WTC11 (cell line): ENCODE data around the gene PKP4. TPM values are rescaled to one million over a fixed set of nuclear protein-coding genes. Genes with fewer than 3 reads are reported as not detected.

Source experiments
- ATAC-seq: fragments of 200-7000 bp; cut with Tn5 transposase; 2 replicates; pipeline ENCODE4 v1.10.0; 2021; ENCODE audit warnings: mild to moderate bottlenecking, moderate library complexity
- CTCF ChIA-PET: fragments of 300-600 bp; sonication (Branson Sonifier 250); formaldehyde crosslinking; loops from one replicate; lab custom pipeline; 2021; ENCODE audit warnings: antibody characterized with exemption; lab: Charles Lee
- POLR2A ChIA-PET: fragments of 350-600 bp; sonication (Branson Sonifier 250); formaldehyde crosslinking; loops from one replicate; lab custom pipeline; 2021; ENCODE audit warnings: antibody characterized with exemption; lab: Charles Lee
- DNase-seq: peaks from one replicate; pipeline ENCODE4 v3.0.0; 2021; ENCODE audit warnings: low spot score
- H3K27ac Mint-ChIP-seq: 2 replicates; pipeline ENCODE4 v1.8.0; 2021; ENCODE audit warnings: mixed read lengths
- H3K27me3 Mint-ChIP-seq: 2 replicates; pipeline ENCODE4 v1.8.0; 2021; ENCODE audit warnings: low read depth, mild to moderate bottlenecking, moderate library complexity, mixed read lengths
- H3K36me3 Mint-ChIP-seq: 2 replicates; pipeline ENCODE4 v1.8.0; 2021; ENCODE audit warnings: mixed read lengths
- H3K4me1 Mint-ChIP-seq: 2 replicates; pipeline ENCODE4 v1.8.0; 2022; ENCODE audit warnings: mixed read lengths
- H3K4me3 Mint-ChIP-seq: 2 replicates; pipeline ENCODE4 v1.8.0; 2021; ENCODE audit warnings: mild to moderate bottlenecking, moderate library complexity, mixed read lengths
- H3K9me3 Mint-ChIP-seq: 2 replicates; pipeline ENCODE4 v1.8.0; 2021; ENCODE audit warnings: mixed read lengths
- CTCF ChIP-seq: fragments of 200-600 bp; IDR thresholded peaks from 2 replicates; pipeline ENCODE4 v1.8.0; 2022; ENCODE audit warnings: antibody characterized with exemption
- ERG ChIP-seq: fragments of 250-450 bp; sonication (Bioruptor Pico); IDR thresholded peaks from 2 replicates; pipeline ENCODE4 v1.8.0; 2021; ENCODE audit warnings: mild to moderate bottlenecking
- ESRRA ChIP-seq: sonication (generic); formaldehyde crosslinking; IDR thresholded peaks from 2 replicates; pipeline ENCODE4 v1.8.1; 2022; ENCODE audit warnings: mild to moderate bottlenecking, missing genetic modification reagents, borderline replicate concordance
- FOXJ3 ChIP-seq: sonication (generic); formaldehyde crosslinking; IDR thresholded peaks from 2 replicates; pipeline ENCODE4 v1.9.0; 2021; ENCODE audit warnings: missing genetic modification reagents, mild to moderate bottlenecking, borderline replicate concordance
- FOXP4 ChIP-seq: sonication (generic); formaldehyde crosslinking; IDR thresholded peaks from 2 replicates; pipeline ENCODE4 v1.8.0; 2022; ENCODE audit warnings: mild to moderate bottlenecking, missing genetic modification reagents
- IRF2 ChIP-seq: sonication (generic); formaldehyde crosslinking; IDR thresholded peaks from 2 replicates; pipeline ENCODE4 v1.8.0; 2022; ENCODE audit warnings: low read depth, missing genetic modification reagents, borderline replicate concordance
- NR3C1 ChIP-seq: sonication (generic); formaldehyde crosslinking; conservative IDR thresholded peaks from 2 replicates; pipeline ENCODE4 v1.8.1; 2023; ENCODE audit warnings: low read depth, mild to moderate bottlenecking, missing genetic modification reagents
- RELA ChIP-seq: sonication (generic); formaldehyde crosslinking; IDR thresholded peaks from 2 replicates; pipeline ENCODE4 v1.8.1; 2022; ENCODE audit warnings: missing genetic modification reagents, mild to moderate bottlenecking, borderline replicate concordance
- TEAD4 ChIP-seq: sonication (generic); formaldehyde crosslinking; IDR thresholded peaks from 2 replicates; pipeline ENCODE4 v1.8.0; 2022; ENCODE audit warnings: mild to moderate bottlenecking, missing genetic modification reagents
- TP53 ChIP-seq: sonication (generic); formaldehyde crosslinking; IDR thresholded peaks from 2 replicates; pipeline ENCODE4 v1.8.1; 2023; ENCODE audit warnings: mild to moderate bottlenecking, missing genetic modification reagents
- ZBTB43 ChIP-seq: sonication (generic); formaldehyde crosslinking; IDR thresholded peaks from 2 replicates; pipeline ENCODE4 v1.8.1; 2023; ENCODE audit warnings: mild to moderate bottlenecking, missing genetic modification reagents
- ZNF232 ChIP-seq: sonication (generic); formaldehyde crosslinking; IDR thresholded peaks from 2 replicates; pipeline ENCODE4 v1.8.0; 2022; ENCODE audit warnings: mild to moderate bottlenecking, missing genetic modification reagents
- ZNF281 ChIP-seq: sonication (generic); formaldehyde crosslinking; IDR thresholded peaks from 2 replicates; pipeline ENCODE4 v1.8.0; 2023; ENCODE audit warnings: mild to moderate bottlenecking, missing genetic modification reagents
- ZNF396 ChIP-seq: fragments of 250-450 bp; sonication (Bioruptor Pico); IDR thresholded peaks from 2 replicates; pipeline ENCODE4 v1.8.0; 2021; ENCODE audit warnings: mild to moderate bottlenecking, moderate library complexity, borderline replicate concordance
- ZNF416 ChIP-seq: fragments of 250-450 bp; sonication (Bioruptor Pico); IDR thresholded peaks from 2 replicates; pipeline ENCODE4 v1.9.0; 2021; ENCODE audit warnings: mild to moderate bottlenecking, inconsistent platforms
- ZNF423 ChIP-seq: fragments of 250-450 bp; sonication (Bioruptor Pico); IDR thresholded peaks from 2 replicates; pipeline ENCODE4 v2.1.2; 2022; ENCODE audit warnings: mild to moderate bottlenecking, moderate library complexity
- total RNA-seq: library from RNA; stranded (reverse); gene quantifications from 3 replicates; pipeline ENCODE4 v1.2.3, GENCODE V29; 2021
- TF ChIP-seq, protein P1 (sequence below): fragments of 250-450 bp; sonication (Bioruptor Pico); IDR thresholded peaks from 2 replicates; pipeline ENCODE4 v2.1.2; 2022; ENCODE audit warnings: mild to moderate bottlenecking, moderate library complexity
- TF ChIP-seq, protein P2 (sequence below): sonication (generic); formaldehyde crosslinking; conservative IDR thresholded peaks from 2 replicates; pipeline ENCODE4 v1.8.1; 2022; ENCODE audit warnings: mild to moderate bottlenecking, missing genetic modification reagents

The PKP4 gene
- total RNA-seq, 1 experiment from 2014 or later: 78.9 TPM

- Mint-ChIP-seq H3K27me3 (no peaks in the 10 kb centered on the region), H3K4me3 (no peak overlapping the region)
- TF ChIP-seq ZBTB43 (CRISPR knock-in tag) (no peak), FOXJ3 (CRISPR knock-in tag) (no peak), TP53 (CRISPR knock-in tag) (no peak), NR3C1 (no peak), TEAD4 (CRISPR knock-in tag) (no peak), IRF2 (CRISPR knock-in tag) (no peak), ESRRA (CRISPR knock-in tag) (no peak), RELA (CRISPR knock-in tag) (no peak), FOXP4 (CRISPR knock-in tag) (no peak), ZNF416 (CRISPR knock-in tag) (no peak), ZNF396 (CRISPR knock-in tag) (no peak), ZNF232 (no peak), ZNF281 (CRISPR knock-in tag) (no peak), ZNF423 (CRISPR knock-in tag) (no peak), ERG (no peak), CTCF (no peak)
- TF ChIP-seq, protein P1, sequence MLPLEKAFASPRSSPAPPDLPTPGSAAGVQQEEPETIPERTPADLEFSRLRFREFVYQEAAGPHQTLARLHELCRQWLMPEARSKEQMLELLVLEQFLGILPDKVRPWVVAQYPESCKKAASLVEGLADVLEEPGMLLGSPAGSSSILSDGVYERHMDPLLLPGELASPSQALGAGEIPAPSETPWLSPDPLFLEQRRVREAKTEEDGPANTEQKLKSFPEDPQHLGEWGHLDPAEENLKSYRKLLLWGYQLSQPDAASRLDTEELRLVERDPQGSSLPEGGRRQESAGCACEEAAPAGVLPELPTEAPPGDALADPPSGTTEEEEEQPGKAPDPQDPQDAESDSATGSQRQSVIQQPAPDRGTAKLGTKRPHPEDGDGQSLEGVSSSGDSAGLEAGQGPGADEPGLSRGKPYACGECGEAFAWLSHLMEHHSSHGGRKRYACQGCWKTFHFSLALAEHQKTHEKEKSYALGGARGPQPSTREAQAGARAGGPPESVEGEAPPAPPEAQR (CRISPR knock-in tag): no peak
- TF ChIP-seq, protein P2, sequence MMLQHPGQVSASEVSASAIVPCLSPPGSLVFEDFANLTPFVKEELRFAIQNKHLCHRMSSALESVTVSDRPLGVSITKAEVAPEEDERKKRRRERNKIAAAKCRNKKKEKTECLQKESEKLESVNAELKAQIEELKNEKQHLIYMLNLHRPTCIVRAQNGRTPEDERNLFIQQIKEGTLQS (CRISPR knock-in tag): no peak
- TF ChIP-seq, all 79 proteins: peak for 0
- Mint-ChIP-seq H3K9me3 (no peaks in the 10 kb centered on the region), H3K36me3 (no peaks in the 10 kb centered on the region), H3K4me1 (no peaks in the 10 kb centered on the region), H3K27ac (no peak overlapping the region)
- ChIA-PET POLR2A (no interaction called here), CTCF (interaction anchor here (2.4 kb wide), 1 partner anchor 96 kb away, joined by 6 read pairs; no protein-coding TSS in a partner anchor)
- no peak for ATAC-seq
- no peak for DNase-seq
Observed at GRCh38 chr2:158649846-158650245, 193.1 kb downstream of the PKP4 start.
